Right hindlimb (tissue), 1 donor: ENCODE measurements around the gene UNC13A.
A peak's percentile ranks its signal among the peaks of the same experiment; 100 is the strongest.

Experiments
- DNase-seq: peaks from one replicate; pipeline ENCODE4 v3.0.0-alpha.2; 2018

UNC13A gene

GRCh38 chr19:17687857-17688784, at the start of gene UNC13A:
Gene UNC13A, minus strand, starts transcription at chr19:17688354. Its CDS starts 155 bp downstream, at chr19:17688199.
- peak; percentile 72 for DNase-seq

- DNase-seq, result no peak
Measured at GRCh38 chr19:17737690-17738153, 49.6 kb upstream of the UNC13A start.

- DNase-seq, result no peak
Measured at GRCh38 chr19:17735410-17735809, 47.3 kb upstream of the UNC13A start.

- DNase-seq, result no peak
Measured at GRCh38 chr19:17734146-17734545, 46.0 kb upstream of the UNC13A start.

GRCh38 chr19:17733127-17733526, 45.0 kb upstream of the UNC13A start:
- no peak for DNase-seq

GRCh38 chr19:17727843-17728242, 39.7 kb upstream of the UNC13A start:
- DNase-seq, result no peak

GRCh38 chr19:17726964-17727773, 39.0 kb upstream of the UNC13A start:
- DNase-seq, result no peak

GRCh38 chr19:17726136-17726741, 38.1 kb upstream of the UNC13A start:
- no peak for DNase-seq

GRCh38 chr19:17725422-17726078, 37.4 kb upstream of the UNC13A start:
- DNase-seq, result no peak

GRCh38 chr19:17724655-17725054, 36.5 kb upstream of the UNC13A start:
- DNase-seq, result no peak

- no peak for DNase-seq
Measured at GRCh38 chr19:17722655-17723240, 34.6 kb upstream of the UNC13A start.

- no peak for DNase-seq
Measured at GRCh38 chr19:17721821-17722220, 33.7 kb upstream of the UNC13A start.

- no peak for DNase-seq
Measured at GRCh38 chr19:17721111-17721628, 33.0 kb upstream of the UNC13A start.

GRCh38 chr19:17720440-17720839, 32.3 kb upstream of the UNC13A start:
- DNase-seq, result peak; percentile 32

GRCh38 chr19:17719730-17720400, 31.7 kb upstream of the UNC13A start:
- peak; percentile 29 for DNase-seq

GRCh38 chr19:17718947-17719711, 31.0 kb upstream of the UNC13A start, which contains the start of gene MAP1S:
Gene MAP1S, plus strand, starts transcription at chr19:17719480. Its CDS starts 23 bp downstream, at chr19:17719503.
- DNase-seq, result peak; percentile 78

- no peak for DNase-seq
Measured at GRCh38 chr19:17718550-17718946, 30.4 kb upstream of the UNC13A start.

GRCh38 chr19:17716309-17716929, 28.3 kb upstream of the UNC13A start:
- no peak for DNase-seq

GRCh38 chr19:17711851-17712250, 23.7 kb upstream of the UNC13A start:
- no peak for DNase-seq

- no peak for DNase-seq
Measured at GRCh38 chr19:17706750-17707181, 18.6 kb upstream of the UNC13A start.
